H1 (cell line): Measurements from ENCODE around the gene SCNN1A. TPM values are rescaled to one million over a fixed set of nuclear protein-coding genes. Genes with fewer than 3 reads are reported as not detected.

Source experiments
- CTCF ChIA-PET: fragments of 300-600 bp; sonication (Branson Sonifier 250); formaldehyde crosslinking; loops from one replicate; lab custom pipeline; 2021; ENCODE audit not compliant: partially characterized antibody; lab: Charles Lee
- POLR2A ChIA-PET: fragments of 300-600 bp; sonication (Branson Sonifier 250); formaldehyde crosslinking; loops from one replicate; lab custom pipeline; 2021; ENCODE audit warnings: inconsistent platforms; ENCODE audit not compliant: partially characterized antibody; lab: Charles Lee
- DNase-seq, 2 experiments: peaks; one replicate each; pipeline versions ENCODE4 v3.0.0 to v3.0.0-alpha.2; 2010 to 2022; ENCODE audit warnings: low spot score in 2 of 2, low read depth in 1 of 2, mixed read lengths in 1 of 2
- FAIRE-seq: peaks from 2 replicates; lab custom pipeline; 2011; peaks lifted over from hg19 to GRCh38; lab: Jason Lieb, UNC
- H2AFZ ChIP-seq: 2 replicates; pipeline ENCODE4 v1.8.1; 2012; ENCODE audit warnings: low read length, inconsistent platforms
- H2AK5ac ChIP-seq: 2 replicates; pipeline ENCODE4 v1.6.1; 2013; ENCODE audit warnings: low read depth, low read length
- H2BK120ac ChIP-seq: replicated peaks from 2 replicates; pipeline ENCODE3; 2013; ENCODE audit warnings: low read depth, low read length, inconsistent platforms
- H2BK12ac ChIP-seq: 2 replicates; pipeline ENCODE4 v1.6.1; 2013; ENCODE audit warnings: low read depth, low read length
- H2BK15ac ChIP-seq: 2 replicates; pipeline ENCODE4 v1.6.1; 2013; ENCODE audit warnings: low read length
- H2BK20ac ChIP-seq: 2 replicates; pipeline ENCODE4 v1.6.1; 2013; ENCODE audit warnings: low read length
- H2BK5ac ChIP-seq: 2 replicates; pipeline ENCODE4 v1.6.1; 2013; ENCODE audit warnings: low read depth, low read length
- H3K14ac ChIP-seq: 2 replicates; pipeline ENCODE4 v1.6.1; 2013; ENCODE audit warnings: inconsistent platforms; ENCODE audit not compliant: insufficient read length
- H3K18ac ChIP-seq: 2 replicates; pipeline ENCODE4 v1.6.1; 2013; ENCODE audit warnings: low read length; ENCODE audit errors: extremely low read depth
- H3K23ac ChIP-seq: 2 replicates; pipeline ENCODE4 v1.6.1; 2013; ENCODE audit warnings: inconsistent platforms; ENCODE audit not compliant: insufficient read length
- H3K23me2 ChIP-seq: 2 replicates; pipeline ENCODE4 v1.6.1; 2013; ENCODE audit warnings: low read depth, low read length
- H3K27ac ChIP-seq: 2 replicates; pipeline ENCODE4 v1.6.1; 2011; ENCODE audit warnings: low read depth, low read length, inconsistent platforms
- H3K27me3 ChIP-seq, 4 experiments: replicated peaks in 1 of 4; 1 replicate in 1 of 4; 2 replicates in 3 of 4; pipeline versions ENCODE4 v1.6.1 to v1.8.1; 2011 to 2013; ENCODE audit warnings: low read length in 3 of 4, mild to moderate bottlenecking in 3 of 4, inconsistent platforms in 2 of 4, mixed read lengths in 2 of 4, moderate library complexity in 1 of 4; ENCODE audit not compliant: control insufficient read depth in 3 of 4, insufficient read depth in 3 of 4; ENCODE audit errors: extremely low read depth in 1 of 4
- H3K36me3 ChIP-seq, 4 experiments: 2 replicates each; pipeline versions ENCODE4 v1.6.1 to v1.8.1; 2011 to 2013; ENCODE audit warnings: mild to moderate bottlenecking in 4 of 4, low read length in 3 of 4, moderate library complexity in 2 of 4, control low read depth in 1 of 4, inconsistent platforms in 1 of 4; ENCODE audit not compliant: insufficient read depth in 4 of 4, control insufficient read depth in 2 of 4
- H3K4ac ChIP-seq: replicated peaks from 2 replicates; pipeline ENCODE3; 2013; ENCODE audit warnings: low read length, low read depth, mixed read lengths, inconsistent platforms; ENCODE audit not compliant: insufficient read length
- H3K4me1 ChIP-seq, 4 experiments: replicated peaks in 1 of 4; 1 replicate in 1 of 4; 2 replicates in 3 of 4; pipeline versions ENCODE4 v1.6.1 to v1.8.1; 2011 to 2013; ENCODE audit warnings: low read length in 3 of 4, inconsistent platforms in 2 of 4, mixed read lengths in 1 of 4; ENCODE audit not compliant: insufficient read depth in 4 of 4, control insufficient read depth in 3 of 4
- H3K4me2 ChIP-seq, 2 experiments: 2 replicates each; pipeline versions ENCODE4 v1.6.1 to v1.8.1; 2011 to 2013; ENCODE audit warnings: low read depth in 2 of 2, low read length in 2 of 2, control low read depth in 1 of 2, inconsistent platforms in 1 of 2, mild to moderate bottlenecking in 1 of 2; ENCODE audit not compliant: insufficient read depth in 1 of 2
- H3K4me3 ChIP-seq, 4 experiments: fragments of 200-600, 300-600 bp in 1 of 4; sonication (generic), shearing (Covaris generic), sonication (Bioruptor Twin) in 1 of 4; 2 replicates each; pipeline versions ENCODE4 v1.5.1 to v1.8.1; 2011 to 2016; ENCODE audit warnings: low read length in 4 of 4, low read depth in 3 of 4, control low read depth in 2 of 4, inconsistent platforms in 2 of 4, mild to moderate bottlenecking in 2 of 4, mixed read lengths in 1 of 4, moderate library complexity in 1 of 4; ENCODE audit not compliant: insufficient read depth in 2 of 4; ENCODE audit errors: extremely low read depth in 1 of 4
- H3K56ac ChIP-seq: replicated peaks from 2 replicates; pipeline ENCODE3; 2013; ENCODE audit warnings: low read depth, mild to moderate bottlenecking, mixed read lengths, low read length, inconsistent platforms; ENCODE audit not compliant: insufficient read length
- H3K79me1 ChIP-seq: 2 replicates; pipeline ENCODE4 v1.6.1; 2013; ENCODE audit warnings: low read depth, low read length, control low read depth
- H3K79me2 ChIP-seq, 2 experiments: 2 replicates each; pipeline versions ENCODE4 v1.6.1 to v1.8.1; 2012 to 2013; ENCODE audit warnings: low read length in 2 of 2, mild to moderate bottlenecking in 2 of 2, inconsistent platforms in 1 of 2; ENCODE audit not compliant: insufficient read depth in 2 of 2, control insufficient read depth in 1 of 2
- H3K9ac ChIP-seq, 4 experiments: replicated peaks in 1 of 4; 1 replicate in 1 of 4; 2 replicates in 3 of 4; pipeline versions ENCODE4 v1.6.1 to v1.8.1; 2011 to 2013; ENCODE audit warnings: low read depth in 3 of 4, low read length in 3 of 4, control low read depth in 2 of 4, mild to moderate bottlenecking in 2 of 4, moderate library complexity in 2 of 4, inconsistent platforms in 1 of 4; ENCODE audit errors: extremely low read depth in 1 of 4
- H3K9me3 ChIP-seq, 2 experiments: 2 replicates each; pipeline versions ENCODE4 v1.6.1 to v1.8.1; 2012 to 2013; ENCODE audit warnings: mild to moderate bottlenecking in 2 of 2, moderate library complexity in 2 of 2, control low read depth in 1 of 2, inconsistent platforms in 1 of 2, low read depth in 1 of 2, low read length in 1 of 2, mixed read lengths in 1 of 2; ENCODE audit not compliant: insufficient read depth in 2 of 2
- H4K20me1 ChIP-seq, 2 experiments: replicated peaks in 1 of 2; 2 replicates each; pipeline versions ENCODE3 to v1.8.1; 2011 to 2013; ENCODE audit warnings: inconsistent platforms in 2 of 2, low read length in 2 of 2, mild to moderate bottlenecking in 1 of 2; ENCODE audit not compliant: insufficient read depth in 2 of 2, control insufficient read depth in 1 of 2
- H4K5ac ChIP-seq: 2 replicates; pipeline ENCODE4 v1.6.1; 2013; ENCODE audit warnings: low read length, low read depth, mixed read lengths, inconsistent platforms; ENCODE audit not compliant: insufficient read length
- H4K8ac ChIP-seq: 2 replicates; pipeline ENCODE4 v1.8.0; 2013; ENCODE audit warnings: mild to moderate bottlenecking, moderate library complexity, low read length, inconsistent platforms; ENCODE audit not compliant: insufficient read depth; ENCODE audit errors: extremely low read depth
- H4K91ac ChIP-seq: replicated peaks from 2 replicates; pipeline ENCODE3; 2013; ENCODE audit warnings: low read length, mixed read lengths, inconsistent platforms; ENCODE audit not compliant: insufficient read length
- CBX5 ChIP-seq: fragments of 300-800, 300-1000 bp; sonication (generic); IDR thresholded peaks from 2 replicates; pipeline ENCODE4 v1.7.1; 2016; ENCODE audit warnings: antibody characterized with exemption, low read length, low read depth
- CTBP2 ChIP-seq: IDR thresholded peaks from 2 replicates; pipeline ENCODE4 v1.7.0; 2011; ENCODE audit warnings: borderline replicate concordance, mild to moderate bottlenecking, moderate library complexity, mixed read lengths, low read length; ENCODE audit not compliant: insufficient read depth, insufficient read length
- GABPA ChIP-seq: IDR thresholded peaks from 2 replicates; pipeline ENCODE4 v1.6.1; 2011; ENCODE audit warnings: mild to moderate bottlenecking, low read length, moderate library complexity, borderline replicate concordance; ENCODE audit not compliant: insufficient read depth
- HDAC6 ChIP-seq: IDR thresholded peaks from one replicate; pipeline ENCODE4 v1.7.1; 2012; ENCODE audit warnings: low read depth, mild to moderate bottlenecking, inconsistent platforms, low read length, moderate library complexity
- RAD21 ChIP-seq, 2 experiments: IDR thresholded peaks in 1 of 2; conservative IDR thresholded peaks in 1 of 2; 2 replicates each; pipeline ENCODE4 v1.6.1; 2011; ENCODE audit warnings: low read depth in 2 of 2, low read length in 2 of 2, improper control_type of control experiment in 1 of 2, inconsistent platforms in 1 of 2, mild to moderate bottlenecking in 1 of 2, moderate library complexity in 1 of 2
- RXRA ChIP-seq: IDR thresholded peaks from 2 replicates; pipeline ENCODE4 v1.6.1; 2011; ENCODE audit warnings: low read depth, mild to moderate bottlenecking, low read length, moderate library complexity; ENCODE audit not compliant: insufficient read depth
- TBP ChIP-seq: IDR thresholded peaks from 2 replicates; pipeline ENCODE4 v1.6.1; 2011; ENCODE audit warnings: low read depth, low read length, improper control_type of control experiment
- TCF12 ChIP-seq: IDR thresholded peaks from 2 replicates; pipeline ENCODE4 v1.6.1; 2011; ENCODE audit warnings: low read depth, mild to moderate bottlenecking, low read length
- WGBS, 2 experiments: shearing (Covaris generic) in 1 of 2; methylation state at CpG; one replicate each; pipeline versions ENCODE4 v1.1.6 to v1.1.7; 2013 to 2015; ENCODE audit warnings: low lambda C conversion rate in 2 of 2, mixed read lengths in 2 of 2, inconsistent platforms in 1 of 2, low coverage in 1 of 2, missing lambda C conversion rate in 1 of 2; ENCODE audit not compliant: insufficient replicate concordance in 2 of 2, insufficient coverage in 1 of 2, insufficient read length in 1 of 2; ENCODE audit errors: extremely low coverage in 1 of 2, missing lambda C conversion rate in 1 of 2; 5-methylcytosine and 5-hydroxymethylcytosine counted together
- polyA plus RNA-seq, 7 experiments: library from polyadenylated mRNA; depleted of rRNA in 3 of 7; stranded (reverse) in 5 of 7; unstranded in 2 of 7; fragments of >200 nt in 5 of 7; fragments of 200-250 nt in 2 of 7; gene quantifications; 1 replicate in 5 of 7; 2 replicates in 1 of 7; 4 replicates in 1 of 7; pipeline versions ENCODE4 v1.2.1 to v1.2.3, GENCODE V29; 2011 to 2013; ENCODE audit warnings: missing spikeins in 2 of 7, mixed read lengths in 2 of 7
- total RNA-seq: library from RNA; stranded (reverse); fragmentation: NEBNext Ultra II Directional; extraction: Animal tissue kit (Norgen Biotek cat#: 25700); gene quantifications from 2 replicates; pipeline ENCODE4 v1.2.1, GENCODE V29; 2021
- TF ChIP-seq, protein P1 (sequence below): IDR thresholded peaks from 2 replicates; pipeline ENCODE4 v1.6.1; 2012; ENCODE audit warnings: inconsistent platforms
- TF ChIP-seq, protein P2 (sequence below): IDR thresholded peaks from 2 replicates; pipeline ENCODE4 v1.6.1; 2011; ENCODE audit warnings: low read length, improper control_type of control experiment

The SCNN1A gene
- total and polyA plus RNA-seq, 2 of the 8 experiments (the other 6 are each of a cell fraction or from before 2014, with no cell fraction given) = 85.5 to 156 TPM

DNA sequence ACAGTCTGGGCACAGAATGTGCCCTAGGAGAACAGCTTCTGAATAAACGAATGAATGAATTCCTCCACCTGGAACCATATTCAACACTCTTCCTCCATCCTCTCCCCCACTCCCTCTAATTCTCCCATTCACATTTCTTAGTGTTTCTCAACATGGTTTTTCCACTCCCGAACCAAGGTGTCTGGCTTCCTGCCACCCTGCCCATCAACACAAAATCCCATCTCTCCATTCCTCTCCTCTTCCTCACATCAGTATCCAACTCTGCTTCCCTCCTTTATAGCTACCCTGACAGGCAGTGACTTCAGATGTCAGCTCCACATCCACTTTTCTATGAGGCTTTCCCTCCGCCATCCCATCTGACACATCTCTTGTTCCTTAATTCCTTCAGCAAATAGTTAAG, 36.4 kb downstream of the SCNN1A start:
- peak overlapping the region; percentile 86; the same call in 1 of the 2 replicates for H2BK12ac ChIP-seq
- DNase-seq (no peak), FAIRE-seq (no peak)
- H3K9ac ChIP-seq = no peak overlapping the region
- H2AK5ac ChIP-seq = 0 out of 2 replicates have a peak overlapping the region, but pooled peaks have one; percentile 58
- H3K56ac ChIP-seq = no peak overlapping the region
- no peaks in the 10 kb centered on the region; a peak in 2 of 8 replicates for H3K36me3 ChIP-seq
- no peak overlapping the region for H4K5ac ChIP-seq
- H3K9me3 ChIP-seq = no peaks in the 10 kb centered on the region
- H3K79me1 ChIP-seq = peaks cover 9% of the 10 kb centered on the region
- 0 out of 2 replicates have a peak overlapping the region, but pooled peaks have one; percentile 77 for H2BK5ac ChIP-seq
- no peak overlapping the region for H2AFZ ChIP-seq
- H4K20me1 ChIP-seq = peaks cover 0 to 4% of the 10 kb centered on the region in 2 experiments
- POLR2A ChIA-PET = interaction anchor here (0.6 to 17.5 kb wide), 18 partner anchors 3 to 391 kb away, joined by 3 to 286 read pairs (median 4); partner anchors contain the start of genes GAPDH, LTBR, SCNN1A and TNFRSF1A
- H3K79me2 ChIP-seq = peaks cover 10 to 70% of the 10 kb centered on the region in 2 experiments
- H2BK15ac ChIP-seq = peak overlapping the region; percentile 66; the same call in 1 of the 2 replicates
- H3K18ac ChIP-seq = peak overlapping the region; percentile 66; the same call in 1 of the 2 replicates
- H3K14ac ChIP-seq = no peak overlapping the region
- peak overlapping the region; percentile 50; the same call in 1 of the 2 replicates for H2BK20ac ChIP-seq
- peaks cover 22 to 65% (median 43%) of the 10 kb centered on the region in 4 experiments for H3K4me1 ChIP-seq
- H3K4ac ChIP-seq = no peak overlapping the region
- no peak overlapping the region for H3K27ac ChIP-seq
- H4K8ac ChIP-seq = no peak overlapping the region
- CTCF ChIA-PET = interaction anchor here (0.5 to 11.4 kb wide), 18 partner anchors 9 to 301 kb away, joined by 3 to 109 read pairs (median 4); partner anchors contain the start of genes MRPL51 and SCNN1A
- no peak overlapping the region for H3K23ac ChIP-seq
- WGBS, 2 experiments = 95% methylated on average over 3 of the region's 3 CpGs; no CpG with 5 or more reads in 1 of the 2 experiments
- H3K23me2 ChIP-seq = peaks cover 22% of the 10 kb centered on the region
- H3K4me2 ChIP-seq = peak overlapping the region; percentile 87 to 88; a peak in 3 of 4 replicates
- peak overlapping the region in 1 of 4 experiments; percentile 87; a peak in 1 of 8 replicates for H3K4me3 ChIP-seq
- no peaks in the 10 kb centered on the region for H3K27me3 ChIP-seq
- no peak overlapping the region for H2BK120ac ChIP-seq
- H4K91ac ChIP-seq = no peak overlapping the region
- TF ChIP-seq TCF12 (no peak), GABPA (no peak), RAD21 (IDR thresholded peaks at IDR 0.05 in 1 of 2, conservative IDR thresholded peaks at IDR 0.05 in 1 of 2; ENCODE audit: low read depth in 2 of 2, low read length in 2 of 2) (no peak), HDAC6 (no peak), CBX5 (no peak), TBP (no peak), RXRA (no peak), CTBP2 (no peak)
- TF ChIP-seq, protein P1, sequence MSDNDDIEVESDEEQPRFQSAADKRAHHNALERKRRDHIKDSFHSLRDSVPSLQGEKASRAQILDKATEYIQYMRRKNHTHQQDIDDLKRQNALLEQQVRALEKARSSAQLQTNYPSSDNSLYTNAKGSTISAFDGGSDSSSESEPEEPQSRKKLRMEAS = no peak
- TF ChIP-seq, protein P2, sequence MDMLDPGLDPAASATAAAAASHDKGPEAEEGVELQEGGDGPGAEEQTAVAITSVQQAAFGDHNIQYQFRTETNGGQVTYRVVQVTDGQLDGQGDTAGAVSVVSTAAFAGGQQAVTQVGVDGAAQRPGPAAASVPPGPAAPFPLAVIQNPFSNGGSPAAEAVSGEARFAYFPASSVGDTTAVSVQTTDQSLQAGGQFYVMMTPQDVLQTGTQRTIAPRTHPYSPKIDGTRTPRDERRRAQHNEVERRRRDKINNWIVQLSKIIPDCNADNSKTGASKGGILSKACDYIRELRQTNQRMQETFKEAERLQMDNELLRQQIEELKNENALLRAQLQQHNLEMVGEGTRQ = no peak
